Upper lobe of right lung (tissue), 1 donor: ENCODE measurements around the gene REXO2. TPM values are rescaled to one million over a fixed set of nuclear protein-coding genes. Genes with fewer than 3 reads are reported as not detected.

Experiments used
- ATAC-seq: fragments of 200-7000 bp; cut with Tn5 transposase; one replicate; pipeline ENCODE4 v1.9.1; 2020; ENCODE audit warnings: mild to moderate bottlenecking, moderate library complexity
- DNase-seq: peaks from one replicate; pipeline ENCODE4 v3.0.0-alpha.2; 2020
- H3K27ac ChIP-seq: fragments of 200-600 bp; one replicate; pipeline ENCODE4 v1.8.0; 2022
- H3K27me3 ChIP-seq: fragments of 200-600 bp; one replicate; pipeline ENCODE4 v1.8.0; 2022; ENCODE audit warnings: mild to moderate bottlenecking
- H3K36me3 ChIP-seq: fragments of 200-600 bp; one replicate; pipeline ENCODE4 v1.8.0; 2022
- H3K4me1 ChIP-seq: fragments of 200-600 bp; one replicate; pipeline ENCODE4 v1.8.0; 2022
- H3K4me3 ChIP-seq: fragments of 200-600 bp; one replicate; pipeline ENCODE4 v1.8.0; 2022; ENCODE audit warnings: mild to moderate bottlenecking
- H3K9me3 ChIP-seq: fragments of 200-600 bp; one replicate; pipeline ENCODE4 v1.8.0; 2022
- CTCF ChIP-seq: fragments of 200-600 bp; IDR thresholded peaks from one replicate; pipeline ENCODE4 v1.8.0; 2022; ENCODE audit warnings: antibody characterized with exemption
- intact Hi-C: fragments of 100-400 bp; cut with DNase I; formaldehyde crosslinking; loops from one replicate; pipeline ENCODE4 v1.11.0; 2022
- total RNA-seq: library from RNA; stranded (reverse); fragmentation: NEBNext Ultra II Directional; extraction: Animal tissue kit (Norgen Biotek cat#: 25700); gene quantifications from one replicate; pipeline ENCODE4 v1.2.1, GENCODE V29; 2021
- donor health status: DM: no; HTN: yes; CAD: no; lungs with severe emphysema.

REXO2 gene
- total RNA-seq, 1 donor from 2014 or later = 78.4 TPM

- Histone ChIP-seq H3K4me1 (no peaks in the 10 kb centered on the region), H3K4me3 (no peak overlapping the region), H3K27ac (no peak overlapping the region), H3K27me3 (no peaks in the 10 kb centered on the region), H3K36me3 (no peaks in the 10 kb centered on the region), H3K9me3 (no peaks in the 10 kb centered on the region)
- DNase-seq (no peak), ATAC-seq (no peak)
- no peak for TF ChIP-seq CTCF
- intact Hi-C loops = no loop called here
Observed at GRCh38 chr11:114463999-114464398, 24.7 kb downstream of the REXO2 start.

GRCh38 chr11:114466742-114467141, 27.5 kb downstream of the REXO2 start:
- intact Hi-C loops = no loop called here
- DNase-seq = no peak
- Histone ChIP-seq H3K9me3 (no peaks in the 10 kb centered on the region), H3K4me1 (no peaks in the 10 kb centered on the region), H3K27ac (no peak overlapping the region), H3K4me3 (no peak overlapping the region), H3K36me3 (no peaks in the 10 kb centered on the region), H3K27me3 (no peaks in the 10 kb centered on the region)
- no peak for TF ChIP-seq CTCF
- ATAC-seq = no peak

- no peak overlapping the region for H3K4me3 ChIP-seq
- H3K36me3 ChIP-seq = no peaks in the 10 kb centered on the region
- no peaks in the 10 kb centered on the region for H3K4me1 ChIP-seq
- H3K27ac ChIP-seq = no peak overlapping the region
- no peaks in the 10 kb centered on the region for H3K9me3 ChIP-seq
- H3K27me3 ChIP-seq = no peaks in the 10 kb centered on the region
- intact Hi-C loops = no loop called here
- ATAC-seq (no peak), DNase-seq (no peak)
- TF ChIP-seq CTCF = no peak
Observed at GRCh38 chr11:114472661-114473060, 33.4 kb downstream of the REXO2 start.

GRCh38 chr11:114478001-114478410, 38.7 kb downstream of the REXO2 start:
- H3K4me3 ChIP-seq = no peak overlapping the region
- H3K9me3 ChIP-seq = no peaks in the 10 kb centered on the region
- no peak overlapping the region for H3K27ac ChIP-seq
- no peaks in the 10 kb centered on the region for H3K4me1 ChIP-seq
- ATAC-seq (no peak), DNase-seq (no peak)
- intact Hi-C loops = no loop called here
- H3K36me3 ChIP-seq = no peaks in the 10 kb centered on the region
- no peaks in the 10 kb centered on the region for H3K27me3 ChIP-seq
- no peak for TF ChIP-seq CTCF

- no peak for DNase-seq
- no peak overlapping the region for H3K27ac ChIP-seq
- no peaks in the 10 kb centered on the region for H3K9me3 ChIP-seq
- no peaks in the 10 kb centered on the region for H3K27me3 ChIP-seq
- no peak for TF ChIP-seq CTCF
- intact Hi-C loops = no loop called here
- H3K4me1 ChIP-seq = no peaks in the 10 kb centered on the region
- no peak overlapping the region for H3K4me3 ChIP-seq
- ATAC-seq = no peak
- no peaks in the 10 kb centered on the region for H3K36me3 ChIP-seq
Observed at GRCh38 chr11:114478768-114479167, 39.5 kb downstream of the REXO2 start.

GRCh38 chr11:114479331-114479730, 40.1 kb downstream of the REXO2 start:
- ATAC-seq (no peak), DNase-seq (no peak)
- no peak for TF ChIP-seq CTCF

More at GRCh38 chr11:114479331-114479730, 40.1 kb downstream of the REXO2 start:
- no peaks in the 10 kb centered on the region for H3K9me3 ChIP-seq
- intact Hi-C loops = no loop called here
- no peaks in the 10 kb centered on the region for H3K36me3 ChIP-seq
- H3K4me3 ChIP-seq = no peak overlapping the region
- no peaks in the 10 kb centered on the region for H3K4me1 ChIP-seq
- H3K27ac ChIP-seq = no peak overlapping the region
- no peaks in the 10 kb centered on the region for H3K27me3 ChIP-seq
